Body of pancreas (tissue), 4 donors: ENCODE results near the gene ALS2CL. TPM values are rescaled to one million over a fixed set of nuclear protein-coding genes. Genes with fewer than 3 reads are reported as not detected.
A peak's percentile ranks its signal among the peaks of the same experiment; 100 is the strongest.

Source experiments
- ATAC-seq: fragments of 150-250 bp; one replicate; pipeline ENCODE4 v1.9.1; 2016
- DNase-seq, 4 donors: peaks; one replicate each; pipeline ENCODE4 v3.0.0-alpha.2; 2019
- H3K27ac ChIP-seq, 4 donors: fragments of 200-600 bp; sonication (generic); 1 replicate in 3 of 4; 2 replicates in 1 of 4; pipeline versions ENCODE4 v1.5.1 to v1.6.1; 2016 to 2019; ENCODE audit warnings: mild to moderate bottlenecking in 1 of 4, mixed read lengths in 1 of 4, moderate library complexity in 1 of 4
- H3K27me3 ChIP-seq, 2 donors: fragments of 200-600 bp; sonication (generic); one replicate each; pipeline ENCODE4 v1.6.0; 2016; ENCODE audit warnings: mild to moderate bottlenecking in 1 of 2
- H3K36me3 ChIP-seq, 2 donors: fragments of 200-600 bp; sonication (generic); replicated peaks in 1 of 2; 2 replicates each; pipeline ENCODE4 v1.5.1; 2016; ENCODE audit warnings: low read depth in 2 of 2; ENCODE audit not compliant: insufficient read depth in 1 of 2
- H3K4me1 ChIP-seq: fragments of 200-600 bp; sonication (generic); one replicate; pipeline ENCODE4 v1.6.0; 2016
- H3K4me3 ChIP-seq, 2 donors: fragments of 200-600 bp; sonication (generic); 1 replicate in 1 of 2; 2 replicates in 1 of 2; pipeline ENCODE4 v1.5.1; 2016 to 2019
- H3K9me3 ChIP-seq, 3 donors: fragments of 200-600 bp; sonication (generic); 1 replicate in 2 of 3; 2 replicates in 1 of 3; pipeline ENCODE4 v1.5.1; 2016
- CTCF ChIP-seq, 7 experiments: fragments of 450-650 bp in 4 of 7; fragments of 200-600 bp in 3 of 7; sonication (generic) in 3 of 7; IDR thresholded peaks; one replicate each; pipeline ENCODE4 v1.5.1; 2016 to 2019; ENCODE audit warnings: antibody characterized with exemption in 7 of 7
- POLR2A ChIP-seq, 3 donors: fragments of 450-650 bp; IDR thresholded peaks; one replicate each; pipeline ENCODE4 v1.6.1; 2016; ENCODE audit warnings: antibody characterized with exemption in 3 of 3, mild to moderate bottlenecking in 2 of 3
- WGBS, 2 donors: methylation state at CpG; one replicate each; pipeline ENCODE4 v1.1.5; 2017; 5-methylcytosine and 5-hydroxymethylcytosine counted together
- intact Hi-C: fragments of 100-400 bp; cut with DNase I; formaldehyde crosslinking; loops from one replicate; pipeline ENCODE4 v1.15.1; 2023
- total RNA-seq, 2 donors: library from RNA; depleted of rRNA; stranded (reverse); fragments of >200 nt; gene quantifications; one replicate each; pipeline ENCODE4 v1.1.0, GENCODE V29; 2016

Gene ALS2CL
- total RNA-seq, 2 donors from 2014 or later = 30.3 to 48.5 TPM

GRCh38 chr3:46639221-46639620 lies 54.3 kb downstream of the ALS2CL start:
- Histone ChIP-seq H3K36me3 (no peaks in the 10 kb centered on the region), H3K4me1 (no peaks in the 10 kb centered on the region), H3K27me3 (no peaks in the 10 kb centered on the region), H3K9me3 (no peaks in the 10 kb centered on the region), H3K4me3 (no peak overlapping the region), H3K27ac (no peak overlapping the region)
- ATAC-seq (no peak), DNase-seq (no peak)
- TF ChIP-seq POLR2A (IDR thresholded peaks at IDR 0.05) (no peak), CTCF (IDR thresholded peaks at IDR 0.05) (no peak)
- intact Hi-C loops = no loop called here

GRCh38 chr3:46634856-46635255 lies 58.6 kb downstream of the ALS2CL start:
- DNase-seq (no peak), ATAC-seq (no peak)
- no peaks in the 10 kb centered on the region for H3K9me3 ChIP-seq
- 55 to 65% methylated on average over 3 of the region's 3 CpGs for WGBS, 2 donors
- peaks cover 4% of the 10 kb centered on the region for H3K4me1 ChIP-seq
- H3K4me3 ChIP-seq = no peak overlapping the region
- H3K27ac ChIP-seq = no peak overlapping the region
- no peaks in the 10 kb centered on the region for H3K27me3 ChIP-seq
- H3K36me3 ChIP-seq = no peaks in the 10 kb centered on the region
- intact Hi-C loops = loop anchor here (5.0 kb wide), 1 partner anchor 143 kb away; no protein-coding TSS in a partner anchor
- TF ChIP-seq CTCF (IDR thresholded peaks at IDR 0.05) (no peak), POLR2A (IDR thresholded peaks at IDR 0.05) (no peak)

- TF ChIP-seq POLR2A (IDR thresholded peaks at IDR 0.05) = no peak
- Histone ChIP-seq H3K4me3 (no peak overlapping the region), H3K27ac (no peak overlapping the region), H3K27me3 (no peaks in the 10 kb centered on the region), H3K36me3 (no peaks in the 10 kb centered on the region), H3K4me1 (peaks cover 8% of the 10 kb centered on the region), H3K9me3 (no peaks in the 10 kb centered on the region)
- ATAC-seq (no peak), DNase-seq (peak in 1 of 4 donors; percentile 6)
- 50 to 52% methylated on average over 1 of the region's 1 CpG for WGBS, 2 donors
- intact Hi-C loops = loop anchor here (5.0 kb wide), 1 partner anchor 140 kb away; no protein-coding TSS in a partner anchor
Measured at GRCh38 chr3:46632792-46633191, 60.7 kb downstream of the ALS2CL start.

- Histone ChIP-seq H3K4me3 (no peak overlapping the region), H3K27me3 (no peaks in the 10 kb centered on the region), H3K9me3 (no peaks in the 10 kb centered on the region), H3K4me1 (peaks cover 8% of the 10 kb centered on the region), H3K36me3 (no peaks in the 10 kb centered on the region), H3K27ac (peak overlapping the region in 2 of 4 donors; percentile 32 to 49)
- 18 to 23% methylated on average over 20 to 36 of the region's 36 CpGs for WGBS, 2 donors
- TF ChIP-seq POLR2A (IDR thresholded peaks at IDR 0.05) (peak in 1 of 3 donors; percentile 26), CTCF (IDR thresholded peaks at IDR 0.05) (peak; percentile 95 to 99 (median 99))
- DNase-seq (peak; percentile 83 to 87 (median 86)), ATAC-seq (peak; percentile 96)
- intact Hi-C loops = loop anchor here (5.0 kb wide), 1 partner anchor 138 kb away; no protein-coding TSS in a partner anchor
Measured at GRCh38 chr3:46629551-46630517, 63.6 kb downstream of the ALS2CL start.

- DNase-seq (no peak), ATAC-seq (no peak)
- H3K36me3 ChIP-seq = no peaks in the 10 kb centered on the region
- peak overlapping the region in 1 of 4 donors; percentile 49 for H3K27ac ChIP-seq
- intact Hi-C loops = no loop called here
- no peaks in the 10 kb centered on the region for H3K27me3 ChIP-seq
- H3K4me1 ChIP-seq = peaks cover 8% of the 10 kb centered on the region
- H3K9me3 ChIP-seq = no peaks in the 10 kb centered on the region
- no peak overlapping the region for H3K4me3 ChIP-seq
- TF ChIP-seq CTCF (IDR thresholded peaks at IDR 0.05) (no peak), POLR2A (IDR thresholded peaks at IDR 0.05) (no peak)
- 90 to 93% methylated on average over 10 of the region's 10 CpGs for WGBS, 2 donors
Measured at GRCh38 chr3:46628901-46629369, 64.5 kb downstream of the ALS2CL start.
